Measurements from ENCODE around the gene UQCRHL.

Gene UQCRHL

DNA sequence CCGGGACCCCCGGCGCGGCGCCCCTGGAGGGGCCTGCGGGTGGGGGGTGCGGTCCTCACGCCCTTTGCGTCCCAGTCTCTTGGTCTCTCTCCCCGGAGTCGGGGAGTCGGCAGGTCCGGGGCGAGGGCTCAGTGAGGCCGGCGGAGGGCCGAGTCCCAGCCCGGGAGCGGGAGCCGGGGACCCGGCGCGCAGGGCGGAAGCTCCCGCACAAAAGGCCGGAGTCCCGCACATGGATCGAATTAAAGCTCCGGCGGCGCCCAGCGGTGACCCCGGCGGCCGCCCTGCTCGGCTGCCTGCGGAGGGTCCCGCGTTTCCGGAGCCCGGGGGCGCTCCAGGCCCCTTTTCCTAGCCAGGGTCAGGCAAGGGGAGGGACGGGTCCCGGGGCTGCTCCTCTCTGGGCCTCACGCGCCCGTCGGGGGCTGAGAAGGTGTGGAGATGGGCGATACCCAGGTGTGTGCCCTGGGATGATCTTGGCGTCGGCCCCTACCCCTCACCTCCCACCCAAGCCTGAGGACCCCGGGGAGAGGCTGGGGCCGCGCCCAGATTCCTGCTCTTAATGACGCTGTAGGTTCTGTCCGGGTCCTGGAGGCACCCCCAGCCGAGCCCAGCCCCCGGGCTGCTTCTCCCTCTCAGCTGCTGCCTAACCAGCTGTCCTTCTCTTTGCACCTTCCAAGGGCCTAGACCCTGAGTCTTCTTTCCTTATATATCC lies 48.3 kb downstream of the UQCRHL start:
- ATAC-seq = peak; percentile 35
- TF ChIP-seq, protein P1, sequence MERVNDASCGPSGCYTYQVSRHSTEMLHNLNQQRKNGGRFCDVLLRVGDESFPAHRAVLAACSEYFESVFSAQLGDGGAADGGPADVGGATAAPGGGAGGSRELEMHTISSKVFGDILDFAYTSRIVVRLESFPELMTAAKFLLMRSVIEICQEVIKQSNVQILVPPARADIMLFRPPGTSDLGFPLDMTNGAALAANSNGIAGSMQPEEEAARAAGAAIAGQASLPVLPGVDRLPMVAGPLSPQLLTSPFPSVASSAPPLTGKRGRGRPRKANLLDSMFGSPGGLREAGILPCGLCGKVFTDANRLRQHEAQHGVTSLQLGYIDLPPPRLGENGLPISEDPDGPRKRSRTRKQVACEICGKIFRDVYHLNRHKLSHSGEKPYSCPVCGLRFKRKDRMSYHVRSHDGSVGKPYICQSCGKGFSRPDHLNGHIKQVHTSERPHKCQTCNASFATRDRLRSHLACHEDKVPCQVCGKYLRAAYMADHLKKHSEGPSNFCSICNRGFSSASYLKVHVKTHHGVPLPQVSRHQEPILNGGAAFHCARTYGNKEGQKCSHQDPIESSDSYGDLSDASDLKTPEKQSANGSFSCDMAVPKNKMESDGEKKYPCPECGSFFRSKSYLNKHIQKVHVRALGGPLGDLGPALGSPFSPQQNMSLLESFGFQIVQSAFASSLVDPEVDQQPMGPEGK (CRISPR knock-in tag; IDR thresholded peaks at IDR 0.05; ENCODE audit: borderline replicate concordance) = no peak
- TF ChIP-seq OSR1 (CRISPR knock-in tag; IDR thresholded peaks at IDR 0.05) (no peak), TOX (CRISPR knock-in tag; IDR thresholded peaks at IDR 0.05; ENCODE audit: borderline replicate concordance) (no peak)

DNA sequence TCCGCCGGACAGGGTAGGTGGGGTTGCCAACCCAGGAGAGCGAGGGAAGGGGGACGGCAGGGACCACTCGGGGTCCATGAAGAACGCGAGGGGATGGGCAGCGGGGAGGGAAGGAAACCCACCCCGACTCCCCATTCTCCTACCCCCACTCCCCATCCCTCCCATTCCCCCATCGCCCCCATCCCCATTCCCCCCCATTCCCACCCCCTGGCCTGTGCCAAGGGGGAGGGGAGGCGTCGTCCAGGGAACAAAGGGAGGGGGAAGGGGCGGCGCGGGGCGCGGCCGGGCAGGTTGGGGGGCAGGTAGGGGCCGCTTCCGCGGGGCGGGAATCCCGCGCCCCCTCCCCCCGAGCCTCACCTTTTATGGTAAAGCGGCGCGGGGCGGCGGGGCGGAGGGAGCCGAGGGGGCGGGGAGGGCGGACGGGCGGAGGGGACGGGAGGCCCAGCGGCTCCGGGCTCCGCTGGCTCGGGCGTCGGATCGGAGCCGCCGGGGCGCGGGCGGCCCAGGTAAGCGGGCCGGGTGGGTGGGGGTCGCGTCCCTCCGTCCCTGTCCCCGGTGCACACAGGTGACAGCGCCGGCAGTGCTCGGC lies 49.0 kb downstream of the UQCRHL start, which contains the start of gene FBLIM1:
FBLIM1 (plus strand) TSS at position 453 of the 589 bp plus-strand sequence. CDS start 6,189 bp downstream, outside the sequence.
- ATAC-seq = peak; percentile 38
- TF ChIP-seq ISL1 (CRISPR knock-in tag; IDR thresholded peaks at IDR 0.05) (no peak), ZNF70 (CRISPR knock-in tag; IDR thresholded peaks at IDR 0.05) (no peak), ZFP3 (CRISPR knock-in tag; IDR thresholded peaks at IDR 0.05) (no peak), ARNTL (CRISPR knock-in tag; IDR thresholded peaks at IDR 0.05; ENCODE audit: borderline replicate concordance, low read depth) (no peak), CSDC2 (CRISPR knock-in tag; IDR thresholded peaks at IDR 0.05) (no peak), ZNF565 (CRISPR knock-in tag; conservative IDR thresholded peaks at IDR 0.05; ENCODE audit: low read depth) (no peak), ZNF8 (CRISPR knock-in tag; IDR thresholded peaks at IDR 0.05) (no peak), SNAI2 (CRISPR knock-in tag; IDR thresholded peaks at IDR 0.05) (no peak), TOX (CRISPR knock-in tag; IDR thresholded peaks at IDR 0.05; ENCODE audit: borderline replicate concordance) (no peak), GLIS3 (CRISPR knock-in tag; IDR thresholded peaks at IDR 0.05) (no peak), RARB (CRISPR knock-in tag; IDR thresholded peaks at IDR 0.05) (no peak), TCF4 (CRISPR knock-in tag; IDR thresholded peaks at IDR 0.05; ENCODE audit: borderline replicate concordance) (no peak), ZC3H10 (CRISPR knock-in tag; IDR thresholded peaks at IDR 0.05) (no peak)
- TF ChIP-seq, protein P2, sequence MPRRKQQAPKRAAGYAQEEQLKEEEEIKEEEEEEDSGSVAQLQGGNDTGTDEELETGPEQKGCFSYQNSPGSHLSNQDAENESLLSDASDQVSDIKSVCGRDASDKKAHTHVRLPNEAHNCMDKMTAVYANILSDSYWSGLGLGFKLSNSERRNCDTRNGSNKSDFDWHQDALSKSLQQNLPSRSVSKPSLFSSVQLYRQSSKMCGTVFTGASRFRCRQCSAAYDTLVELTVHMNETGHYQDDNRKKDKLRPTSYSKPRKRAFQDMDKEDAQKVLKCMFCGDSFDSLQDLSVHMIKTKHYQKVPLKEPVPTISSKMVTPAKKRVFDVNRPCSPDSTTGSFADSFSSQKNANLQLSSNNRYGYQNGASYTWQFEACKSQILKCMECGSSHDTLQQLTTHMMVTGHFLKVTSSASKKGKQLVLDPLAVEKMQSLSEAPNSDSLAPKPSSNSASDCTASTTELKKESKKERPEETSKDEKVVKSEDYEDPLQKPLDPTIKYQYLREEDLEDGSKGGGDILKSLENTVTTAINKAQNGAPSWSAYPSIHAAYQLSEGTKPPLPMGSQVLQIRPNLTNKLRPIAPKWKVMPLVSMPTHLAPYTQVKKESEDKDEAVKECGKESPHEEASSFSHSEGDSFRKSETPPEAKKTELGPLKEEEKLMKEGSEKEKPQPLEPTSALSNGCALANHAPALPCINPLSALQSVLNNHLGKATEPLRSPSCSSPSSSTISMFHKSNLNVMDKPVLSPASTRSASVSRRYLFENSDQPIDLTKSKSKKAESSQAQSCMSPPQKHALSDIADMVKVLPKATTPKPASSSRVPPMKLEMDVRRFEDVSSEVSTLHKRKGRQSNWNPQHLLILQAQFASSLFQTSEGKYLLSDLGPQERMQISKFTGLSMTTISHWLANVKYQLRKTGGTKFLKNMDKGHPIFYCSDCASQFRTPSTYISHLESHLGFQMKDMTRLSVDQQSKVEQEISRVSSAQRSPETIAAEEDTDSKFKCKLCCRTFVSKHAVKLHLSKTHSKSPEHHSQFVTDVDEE (CRISPR knock-in tag; IDR thresholded peaks at IDR 0.05) = no peak
- TF ChIP-seq, protein P1 (CRISPR knock-in tag; IDR thresholded peaks at IDR 0.05; ENCODE audit: borderline replicate concordance) = no peak
- TF ChIP-seq, protein P3, sequence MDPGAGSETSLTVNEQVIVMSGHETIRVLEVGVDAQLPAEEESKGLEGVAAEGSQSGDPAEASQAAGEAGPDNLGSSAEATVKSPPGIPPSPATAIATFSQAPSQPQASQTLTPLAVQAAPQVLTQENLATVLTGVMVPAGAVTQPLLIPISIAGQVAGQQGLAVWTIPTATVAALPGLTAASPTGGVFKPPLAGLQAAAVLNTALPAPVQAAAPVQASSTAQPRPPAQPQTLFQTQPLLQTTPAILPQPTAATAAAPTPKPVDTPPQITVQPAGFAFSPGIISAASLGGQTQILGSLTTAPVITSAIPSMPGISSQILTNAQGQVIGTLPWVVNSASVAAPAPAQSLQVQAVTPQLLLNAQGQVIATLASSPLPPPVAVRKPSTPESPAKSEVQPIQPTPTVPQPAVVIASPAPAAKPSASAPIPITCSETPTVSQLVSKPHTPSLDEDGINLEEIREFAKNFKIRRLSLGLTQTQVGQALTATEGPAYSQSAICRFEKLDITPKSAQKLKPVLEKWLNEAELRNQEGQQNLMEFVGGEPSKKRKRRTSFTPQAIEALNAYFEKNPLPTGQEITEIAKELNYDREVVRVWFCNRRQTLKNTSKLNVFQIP (CRISPR knock-in tag; IDR thresholded peaks at IDR 0.05; ENCODE audit: borderline replicate concordance, low read depth) = no peak

DNA sequence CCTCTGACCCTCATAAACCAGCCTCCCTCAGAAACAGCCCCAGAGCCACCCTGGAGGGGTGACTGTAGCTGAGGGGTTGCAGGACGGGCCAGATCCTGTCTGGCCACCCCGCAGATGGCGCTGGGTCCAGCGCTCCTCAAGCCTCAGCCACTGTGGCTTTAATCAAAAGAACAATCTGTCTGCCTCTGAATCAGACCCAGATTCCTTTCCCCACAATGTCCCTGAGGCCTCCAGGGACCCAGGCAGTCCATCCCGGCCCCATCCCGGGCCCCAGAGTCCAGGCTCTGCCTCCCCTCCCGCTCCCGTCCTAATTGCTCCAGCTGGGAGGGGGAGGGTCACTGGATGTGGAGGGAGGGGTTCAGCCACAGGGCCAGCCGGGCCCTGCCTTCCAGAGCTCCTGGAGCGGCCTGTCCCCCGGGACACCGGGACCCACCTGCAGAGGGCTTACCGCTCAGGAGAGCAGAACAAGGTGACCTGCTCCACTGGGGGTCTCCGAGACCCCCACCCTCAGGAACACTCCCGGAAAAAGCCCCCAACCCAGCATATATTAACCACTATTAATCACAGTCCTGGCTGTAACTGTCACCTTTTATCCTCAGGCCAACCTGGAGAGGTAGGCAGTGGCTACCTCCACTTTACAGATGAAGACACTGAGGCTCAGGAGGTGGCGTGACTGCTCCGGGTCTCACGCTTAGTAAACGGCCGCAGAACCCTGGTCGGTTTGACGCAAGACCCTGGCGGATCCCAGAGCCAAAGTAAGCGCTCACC lies 49.7 kb downstream of the UQCRHL start:
- TF ChIP-seq TCF4 (CRISPR knock-in tag; IDR thresholded peaks at IDR 0.05; ENCODE audit: borderline replicate concordance) = peak; percentile 45; the same call in 1 of the 2 replicates
- TF ChIP-seq, protein P2 (CRISPR knock-in tag; IDR thresholded peaks at IDR 0.05) = 0 out of 2 replicates have a peak, but pooled peaks have one; percentile 4
- TF ChIP-seq ZNF70 (CRISPR knock-in tag; IDR thresholded peaks at IDR 0.05) = 0 out of 2 replicates have a peak, but pooled peaks have one; percentile 30
- no peak for TF ChIP-seq ISL1 (CRISPR knock-in tag; IDR thresholded peaks at IDR 0.05)
- TF ChIP-seq, protein P3 (CRISPR knock-in tag; IDR thresholded peaks at IDR 0.05; ENCODE audit: borderline replicate concordance, low read depth) = no peak
- no peak for TF ChIP-seq TOX (CRISPR knock-in tag; IDR thresholded peaks at IDR 0.05; ENCODE audit: borderline replicate concordance)
- peak; percentile 33 for ATAC-seq

Data from SK-N-SH treated with all-trans-retinoic acid at 6 μM for 48 hours (cell line).